ENCODE results near the gene MDC1.
"Not testable (repeated sequence)": the region's sequence is repeated elsewhere in the genome, so short reads cannot be mapped to it uniquely, and the experiment has no call there.

MDC1 gene

GRCh38 chr6:30725713-30726505 is 8.8 kb upstream of the MDC1 start:
- no peak for DNase-seq (ENCODE audit: low spot score)

- DNase-seq (ENCODE audit: low spot score) = no peak
These were observed 8.0 kb upstream of the MDC1 start for GRCh38 chr6:30724906-30725667.

- not testable (repeated sequence) for DNase-seq (ENCODE audit: low spot score)
These were observed 7.0 kb upstream of the MDC1 start for GRCh38 chr6:30723843-30724741.

GRCh38 chr6:30723159-30723842 is 6.2 kb upstream of the MDC1 start:
- not testable (repeated sequence) for DNase-seq (ENCODE audit: low spot score)

GRCh38 chr6:30722280-30723112 is 5.4 kb upstream of the MDC1 start:
- DNase-seq (ENCODE audit: low spot score) = peak; percentile 77

- DNase-seq (ENCODE audit: low spot score) = not testable (repeated sequence)
These were observed 4.9 kb upstream of the MDC1 start for GRCh38 chr6:30722025-30722279.

GRCh38 chr6:30721198-30722024 is 4.3 kb upstream of the MDC1 start:
- peak; percentile 92 for DNase-seq (ENCODE audit: low spot score)

GRCh38 chr6:30720738-30721197 is 3.7 kb upstream of the MDC1 start:
- DNase-seq (ENCODE audit: low spot score) = peak; percentile 64

GRCh38 chr6:30719791-30720737 is 3.0 kb upstream of the MDC1 start, which contains the start of gene TUBB:
TSS of gene TUBB (plus strand) at chr6:30720352. CDS start at chr6:30720507, 155 bp downstream.
- DNase-seq (ENCODE audit: low spot score) = peak; percentile 91

- no peak for DNase-seq (ENCODE audit: low spot score)
These were observed 2.3 kb upstream of the MDC1 start for GRCh38 chr6:30719356-30719755.

- not testable (repeated sequence) for DNase-seq (ENCODE audit: low spot score)
These were observed 1.0 kb upstream of the MDC1 start for GRCh38 chr6:30717845-30718720.

GRCh38 chr6:30716879-30717128 is 277 bp downstream of the MDC1 start:
- DNase-seq (ENCODE audit: low spot score) = no peak

- DNase-seq (ENCODE audit: low spot score) = no peak
These were observed 2.8 kb downstream of the MDC1 start for GRCh38 chr6:30714263-30714662.

- DNase-seq (ENCODE audit: low spot score) = no peak
These were observed 4.6 kb downstream of the MDC1 start for GRCh38 chr6:30712441-30712945.

- DNase-seq (ENCODE audit: low spot score) = no peak
These were observed 5.2 kb downstream of the MDC1 start for GRCh38 chr6:30711758-30712380.

GRCh38 chr6:30709101-30709868 is 7.8 kb downstream of the MDC1 start:
- no peak for DNase-seq (ENCODE audit: low spot score)

Measured in germinal center (tissue), 1 donor.